ENCODE data around the gene USP17L10. TPM values are rescaled to one million over a fixed set of nuclear protein-coding genes. Genes with fewer than 3 reads are reported as not detected.

Gene USP17L10
- total RNA-seq, 1 experiment from 2014 or later, result not detected

Other genes starting within 250 kb of the USP17L10 start
- gene FAM90A26, start 40.2 kb upstream of the USP17L10 start, total RNA-seq (2014; rRNA removed; shearing (Covaris generic)), result not detected in 2 replicates
- gene USP17L11, start 4.7 kb downstream of the USP17L10 start, total RNA-seq (2014; rRNA removed; shearing (Covaris generic)), result not detected in 2 replicates
- gene USP17L12, start 9.5 kb downstream of the USP17L10 start, total RNA-seq (2014; rRNA removed; shearing (Covaris generic)), result not detected in 2 replicates
- gene USP17L13, start 14.2 kb downstream of the USP17L10 start, total RNA-seq (2014; rRNA removed; shearing (Covaris generic)), result not detected in 2 replicates
- not detected in 2 replicates for gene USP17L15, start 23.7 kb downstream of the USP17L10 start, total RNA-seq (2014; rRNA removed; shearing (Covaris generic))
- gene USP17L17, start 33.2 kb downstream of the USP17L10 start, total RNA-seq (2014; rRNA removed; shearing (Covaris generic)), result not detected in 2 replicates
- not detected in 2 replicates for gene USP17L18, start 38.0 kb downstream of the USP17L10 start, total RNA-seq (2014; rRNA removed; shearing (Covaris generic))
- gene USP17L19, start 42.7 kb downstream of the USP17L10 start, total RNA-seq (2014; rRNA removed; shearing (Covaris generic)), result not detected in 2 replicates
- not detected in 2 replicates for gene USP17L20, start 47.5 kb downstream of the USP17L10 start, total RNA-seq (2014; rRNA removed; shearing (Covaris generic))
- gene USP17L21, start 52.2 kb downstream of the USP17L10 start, total RNA-seq (2014; rRNA removed; shearing (Covaris generic)), result not detected in 2 replicates
- gene USP17L22, start 57.0 kb downstream of the USP17L10 start, total RNA-seq (2014; rRNA removed; shearing (Covaris generic)), result not detected in 2 replicates
- gene USP17L24, start 114.5 kb downstream of the USP17L10 start, total RNA-seq (2014; rRNA removed; shearing (Covaris generic)), result not detected in 2 replicates
- gene USP17L25, start 119.3 kb downstream of the USP17L10 start, total RNA-seq (2014; rRNA removed; shearing (Covaris generic)), result not detected in 2 replicates
- gene USP17L26, start 124.0 kb downstream of the USP17L10 start, total RNA-seq (2014; rRNA removed; shearing (Covaris generic)), result not detected in 2 replicates
- not detected in 2 replicates for gene USP17L5, start 128.7 kb downstream of the USP17L10 start, total RNA-seq (2014; rRNA removed; shearing (Covaris generic))
- gene USP17L27, start 133.5 kb downstream of the USP17L10 start, total RNA-seq (2014; rRNA removed; shearing (Covaris generic)), result not detected in 2 replicates
- not detected in 2 replicates for gene USP17L28, start 138.2 kb downstream of the USP17L10 start, total RNA-seq (2014; rRNA removed; shearing (Covaris generic))
- gene USP17L29, start 143.0 kb downstream of the USP17L10 start, total RNA-seq (2014; rRNA removed; shearing (Covaris generic)), result not detected in 2 replicates
- gene USP17L30, start 152.5 kb downstream of the USP17L10 start, total RNA-seq (2014; rRNA removed; shearing (Covaris generic)), result not detected in 2 replicates
- gene DEFB131A, start 233.8 kb downstream of the USP17L10 start, total RNA-seq (2014; rRNA removed; shearing (Covaris generic)), result not detected in 2 replicates

All from SJCRH30 (cell line).